HG02588 (cell line): ENCODE data around the gene OLFML2B.
"Not testable (repeated sequence)": the region's sequence is repeated elsewhere in the genome, so short reads cannot be mapped to it uniquely, and the experiment has no call there.

Experiments used
- ATAC-seq: cut with Tn5 transposase; IDR thresholded peaks from one replicate; pipeline ENCODE4 v1.9.1; 2021; ENCODE audit warnings: mild to moderate bottlenecking, moderate library complexity; ENCODE audit not compliant: unreplicated experiment

The OLFML2B gene

DNA sequence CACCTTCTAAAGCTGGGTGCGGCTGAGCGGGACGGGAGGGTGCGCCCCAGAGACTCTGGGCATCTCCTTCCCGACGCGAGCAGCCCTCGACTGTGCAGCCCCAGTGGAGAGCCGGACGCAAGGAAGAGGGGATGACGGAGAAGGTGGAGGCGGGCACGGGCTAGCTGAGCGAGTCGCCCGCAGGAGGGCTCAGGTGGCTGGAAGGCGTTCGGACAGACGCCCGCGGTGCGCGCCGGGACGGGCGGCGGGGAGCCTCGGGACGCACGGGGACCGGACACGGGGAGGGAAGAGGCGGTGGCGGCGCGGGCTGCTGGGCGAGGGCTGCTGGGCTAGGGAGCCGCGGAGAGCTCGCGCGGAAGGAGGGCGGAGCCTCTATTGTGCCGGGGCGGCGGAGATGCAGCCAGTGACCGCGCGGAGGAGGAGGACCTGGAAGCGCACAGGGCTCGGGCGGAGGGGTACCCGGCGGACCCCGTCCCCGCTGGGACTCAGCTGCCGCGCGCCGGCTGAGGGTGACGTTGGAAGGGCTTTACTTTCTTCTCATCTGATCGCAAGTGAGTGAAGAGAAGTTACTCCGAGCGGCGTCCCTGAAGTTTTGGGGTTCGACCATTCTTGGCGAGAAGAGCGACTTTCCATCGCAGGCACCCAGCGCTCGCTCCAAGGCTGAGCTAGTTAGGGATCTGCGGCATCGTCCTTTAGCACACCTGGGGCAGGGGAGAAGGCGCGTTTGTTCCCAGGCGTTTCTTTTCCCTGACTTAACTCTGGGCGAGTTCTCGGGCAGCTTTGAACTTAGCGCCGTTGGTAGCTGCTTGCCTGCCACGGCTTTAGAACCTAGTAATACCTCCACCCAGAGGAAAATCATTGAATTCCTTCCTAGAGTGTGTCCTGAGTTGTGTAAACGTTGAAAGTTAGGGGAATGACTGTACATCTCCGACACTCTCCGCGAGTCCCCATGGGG, at the start of gene OLFML2B:
TSS of gene OLFML2B (minus strand) at position 323 of the 955 bp plus-strand sequence. CDS start 439 bp downstream, outside the sequence.
- no peak for ATAC-seq

DNA sequence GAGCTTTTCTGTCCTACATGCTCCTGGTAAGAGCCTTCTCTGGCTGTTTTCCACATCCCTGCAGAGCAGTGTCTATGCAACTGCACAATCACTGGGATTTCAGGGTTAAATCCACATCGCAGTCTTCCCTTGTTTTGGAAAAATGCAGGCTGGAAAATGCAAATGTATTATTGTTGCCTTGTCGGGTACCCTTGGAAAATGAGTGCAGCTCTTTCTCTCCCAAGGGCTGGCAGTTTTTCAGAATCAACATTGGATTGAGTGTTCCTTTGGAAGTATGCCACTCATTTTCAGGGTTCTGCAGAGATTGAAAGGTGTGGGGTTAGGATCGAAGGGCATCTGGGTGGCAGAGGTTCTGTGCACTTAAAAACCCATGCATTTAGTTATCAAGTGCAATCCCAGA, 49.1 kb upstream of the OLFML2B start:
- ATAC-seq: no peak

DNA sequence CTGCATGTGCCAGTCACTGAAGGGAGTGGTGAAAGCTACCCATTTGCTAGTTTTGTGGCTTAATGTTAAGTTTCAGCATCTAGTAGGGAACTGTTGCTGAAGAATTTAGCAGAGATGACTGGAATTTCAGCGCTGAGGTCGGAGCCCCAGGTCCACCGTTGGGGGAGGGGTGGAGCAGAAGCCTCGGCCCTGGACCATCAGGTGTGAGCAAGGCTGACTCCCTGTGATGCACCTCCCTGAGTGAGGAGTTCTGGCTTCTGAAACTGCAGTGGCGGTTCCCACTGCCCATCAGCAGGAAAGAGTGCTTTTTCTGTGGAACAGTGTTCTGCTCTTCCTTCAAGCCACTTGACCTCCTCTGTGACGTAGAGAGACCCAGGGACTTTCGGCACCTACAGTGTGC, 47.2 kb upstream of the OLFML2B start:
- no peak for ATAC-seq

DNA sequence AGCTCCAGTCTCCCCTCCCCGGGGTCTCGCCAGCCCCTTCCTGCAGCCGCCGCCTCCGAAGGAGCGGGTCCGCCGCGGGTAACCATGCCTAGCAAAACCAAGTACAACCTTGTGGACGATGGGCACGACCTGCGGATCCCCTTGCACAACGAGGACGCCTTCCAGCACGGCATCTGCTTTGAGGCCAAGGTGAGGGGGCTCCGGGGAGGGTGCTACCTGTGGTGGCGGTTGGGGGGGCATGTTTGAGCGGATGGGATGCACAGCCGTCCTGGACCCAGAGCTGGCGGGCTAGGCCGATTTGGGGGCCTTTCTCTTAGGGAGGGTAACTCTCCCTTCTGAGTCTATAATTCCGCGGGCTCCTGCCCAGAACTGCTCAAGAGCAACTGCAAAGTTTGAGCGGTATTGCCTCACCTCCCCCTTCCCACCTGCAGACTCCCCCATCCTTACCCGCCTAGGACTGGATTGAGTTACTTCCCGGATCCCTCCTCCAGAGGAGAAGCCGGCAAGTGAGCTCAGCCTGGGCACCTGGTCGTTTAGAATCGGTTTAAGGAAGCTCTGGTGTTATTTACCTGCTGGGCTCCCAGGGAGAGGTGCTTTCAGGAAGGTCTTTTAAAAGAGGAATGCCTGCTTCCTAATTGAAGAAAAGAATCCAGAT, 46.6 kb upstream of the OLFML2B start:
- ATAC-seq: no peak

DNA sequence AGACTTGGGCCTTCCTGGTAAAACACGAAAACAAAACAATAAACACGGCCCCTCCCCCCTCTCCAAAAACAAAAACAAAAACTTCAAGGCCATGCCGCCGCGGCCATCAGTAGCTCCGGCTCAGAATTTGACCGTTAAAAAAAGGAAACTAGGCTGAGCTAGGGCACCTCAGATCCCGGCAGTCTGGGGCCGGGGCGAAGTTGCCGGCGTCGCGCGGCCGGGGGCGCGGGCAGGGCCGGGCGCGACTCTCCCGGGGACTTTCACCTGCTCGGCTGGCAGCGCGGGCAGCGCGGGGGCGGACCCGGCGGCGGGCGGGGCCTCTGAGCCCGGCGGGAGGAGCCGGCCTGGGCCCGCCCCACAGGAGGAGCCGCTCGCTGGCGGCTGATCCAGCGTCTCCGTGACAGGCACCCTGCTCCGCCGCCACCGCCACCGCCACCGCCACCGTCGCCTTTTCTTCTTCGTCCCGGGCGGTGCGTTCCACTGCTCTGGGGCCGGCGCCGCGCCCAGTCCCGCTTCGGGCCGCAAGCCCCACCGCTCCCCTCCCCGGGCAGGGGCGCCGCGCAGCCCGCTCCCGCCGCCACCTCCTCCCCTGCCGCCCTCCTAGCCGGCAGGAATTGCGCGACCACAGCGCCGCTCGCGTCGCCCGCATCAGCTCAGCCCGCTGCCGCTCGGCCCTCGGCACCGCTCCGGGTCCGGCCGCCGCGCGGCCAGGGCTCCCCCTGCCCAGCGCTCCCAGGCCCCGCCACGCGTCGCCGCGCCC, 45.8 kb upstream of the OLFML2B start, which contains the start of gene NOS1AP:
TSS of gene NOS1AP (plus strand) at position 358 of the 760 bp plus-strand sequence. CDS start 487 bp downstream, outside the sequence.
- ATAC-seq: peak; percentile 99

DNA sequence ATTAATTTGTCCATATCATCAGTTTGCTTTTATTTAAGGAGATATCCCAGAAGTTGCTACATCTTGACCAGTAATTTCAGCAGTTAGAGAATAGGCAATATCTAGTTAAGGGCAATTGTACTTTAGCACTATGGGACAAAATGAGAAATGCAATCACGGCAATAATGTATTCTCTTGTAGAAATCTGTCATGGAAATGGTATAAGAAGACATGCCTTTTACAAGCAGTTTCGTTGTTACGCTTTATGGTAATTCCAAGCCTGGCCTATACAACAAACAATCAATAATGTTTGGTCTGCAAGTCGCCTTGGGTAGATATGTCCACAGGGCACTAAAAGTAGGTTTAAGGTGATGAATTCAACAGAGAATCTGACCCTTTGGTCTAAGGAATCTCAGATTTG, 44.6 kb upstream of the OLFML2B start:
- ATAC-seq: no peak

DNA sequence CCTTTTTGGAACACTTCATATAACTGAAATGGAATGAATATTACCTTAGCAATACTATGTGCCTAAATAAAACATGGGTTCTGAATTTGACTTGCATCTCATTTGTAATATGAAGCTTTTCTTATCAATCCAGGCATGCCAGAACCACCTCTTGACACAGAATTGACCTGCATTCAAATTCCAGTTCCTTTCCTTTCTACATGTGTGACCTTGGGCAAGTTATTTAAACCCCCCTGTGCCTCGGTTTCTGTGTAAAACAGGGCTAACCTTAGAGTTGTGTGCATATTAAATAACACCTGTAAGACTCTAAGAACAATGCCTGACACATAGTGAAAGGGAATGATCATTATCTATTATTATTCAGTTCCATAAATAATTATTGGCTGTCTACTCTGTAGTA, 43.8 kb upstream of the OLFML2B start:
- no peak for ATAC-seq

DNA sequence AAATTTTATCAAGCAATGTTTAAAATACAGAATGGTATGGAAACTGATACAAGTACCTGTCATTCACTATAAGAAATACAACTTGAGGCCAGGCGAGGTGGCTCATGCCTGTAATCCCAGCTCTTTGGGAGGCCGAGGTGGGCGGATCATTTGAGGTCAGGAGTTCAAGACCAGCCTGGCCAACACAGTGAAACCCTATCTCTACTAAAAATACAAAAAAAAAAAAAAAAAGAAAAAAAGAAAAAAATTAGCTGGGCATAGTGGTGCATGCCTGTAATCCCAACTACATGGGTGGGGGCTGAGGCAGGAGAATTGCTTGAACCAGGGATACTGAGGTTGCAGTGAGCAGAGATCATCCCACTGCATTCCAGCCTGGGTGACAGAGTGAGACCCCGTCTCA, 43.2 kb upstream of the OLFML2B start:
- not testable (repeated sequence) for ATAC-seq

DNA sequence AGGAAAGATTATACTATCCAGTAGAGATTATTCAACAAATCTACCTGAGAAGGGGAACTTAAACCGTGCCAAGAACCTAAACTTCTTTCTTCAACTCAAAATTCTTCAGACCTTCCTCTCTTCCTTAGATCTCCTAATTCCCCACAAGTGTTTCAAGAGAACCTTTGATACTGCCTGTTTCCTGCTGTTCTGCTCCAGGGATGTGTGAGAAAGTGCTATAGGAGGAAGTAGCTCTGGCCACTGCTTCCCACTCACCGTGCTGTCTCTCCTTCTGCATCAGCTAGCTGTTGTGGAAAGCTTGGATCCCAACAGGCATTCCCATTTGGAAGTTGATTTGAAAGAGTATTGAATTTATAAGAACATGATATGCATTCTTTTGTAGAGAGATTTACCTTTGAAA, 41.3 kb upstream of the OLFML2B start:
- ATAC-seq: no peak

DNA sequence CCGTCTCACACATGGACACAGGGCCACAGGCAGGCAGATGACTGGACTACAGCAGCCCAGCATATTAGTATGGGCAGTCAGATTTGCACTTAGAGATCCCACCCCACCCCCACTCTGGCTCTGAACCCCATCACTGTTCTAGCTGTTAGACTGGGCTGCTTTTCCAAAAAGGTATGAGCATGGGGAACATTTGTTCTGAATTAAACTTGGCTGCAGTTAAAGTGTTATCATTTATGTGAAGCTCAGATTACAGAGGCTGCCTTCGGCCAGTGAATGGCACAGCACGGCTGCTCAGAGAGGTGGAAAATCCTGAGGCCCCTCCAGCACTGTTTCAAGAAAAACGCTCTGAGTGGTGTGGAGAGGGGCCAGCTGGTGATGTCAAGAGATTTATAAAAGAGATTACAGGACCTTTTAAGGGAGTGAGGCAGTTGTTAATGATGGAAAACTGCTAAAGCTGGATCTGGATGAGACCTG, 38.9 kb upstream of the OLFML2B start:
- no peak for ATAC-seq

DNA sequence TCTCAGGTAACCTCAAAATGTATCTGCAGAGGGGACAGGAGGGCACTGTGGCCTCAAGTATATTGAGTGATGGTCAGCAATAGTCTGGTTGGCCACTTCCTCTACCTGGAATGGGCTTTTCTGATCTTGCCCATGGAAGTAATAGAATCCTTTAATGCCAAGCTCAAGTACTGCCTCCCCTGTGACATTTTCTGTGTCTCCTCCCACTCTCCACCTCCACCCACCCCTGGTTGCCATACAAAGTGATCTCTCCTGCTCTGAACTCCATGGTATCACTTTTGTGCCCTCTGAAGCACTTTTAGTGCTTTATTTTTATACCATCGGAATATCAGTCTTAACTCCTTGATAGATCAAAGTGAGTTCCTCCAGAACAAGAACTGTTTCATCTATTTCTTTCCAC, 36.6 kb upstream of the OLFML2B start:
- ATAC-seq: no peak

DNA sequence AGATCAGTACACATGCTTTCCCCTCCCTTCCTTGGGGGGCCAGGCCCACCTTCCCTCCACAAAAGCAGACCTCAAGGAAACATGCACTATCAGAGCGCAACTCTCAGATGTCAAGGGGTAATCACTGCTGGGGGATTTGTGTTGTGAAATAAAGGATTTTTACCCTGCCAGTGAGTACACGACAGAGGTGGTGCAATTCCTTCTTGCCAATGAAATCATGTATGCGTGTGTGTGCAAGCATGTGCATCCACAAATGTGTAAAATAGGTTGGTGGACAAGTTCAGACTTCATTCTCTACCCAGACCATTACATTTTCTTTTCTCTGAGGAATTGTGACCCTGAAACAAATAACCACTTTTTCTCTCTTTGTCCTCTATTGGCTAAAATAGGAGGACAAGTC, 36.1 kb upstream of the OLFML2B start:
- ATAC-seq: no peak

DNA sequence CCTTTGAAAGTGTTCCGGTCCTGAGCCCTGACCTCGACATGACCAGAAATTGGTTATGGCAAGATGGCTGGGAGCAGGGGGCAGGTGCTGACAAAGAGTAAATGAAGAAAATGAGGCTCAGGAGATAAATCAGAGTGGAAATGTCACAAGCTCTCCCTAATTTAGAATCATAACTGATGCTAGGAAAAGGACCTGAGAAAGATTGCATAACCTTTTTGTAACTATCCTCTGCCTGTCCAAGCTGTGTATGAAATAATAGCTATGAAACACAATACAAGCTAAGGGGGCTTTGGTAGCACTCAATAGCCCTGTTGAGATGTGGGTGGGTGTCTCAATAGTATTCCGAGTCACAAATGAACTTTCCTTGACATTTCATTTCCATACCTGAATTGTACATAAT, 32.9 kb upstream of the OLFML2B start:
- ATAC-seq: no peak

DNA sequence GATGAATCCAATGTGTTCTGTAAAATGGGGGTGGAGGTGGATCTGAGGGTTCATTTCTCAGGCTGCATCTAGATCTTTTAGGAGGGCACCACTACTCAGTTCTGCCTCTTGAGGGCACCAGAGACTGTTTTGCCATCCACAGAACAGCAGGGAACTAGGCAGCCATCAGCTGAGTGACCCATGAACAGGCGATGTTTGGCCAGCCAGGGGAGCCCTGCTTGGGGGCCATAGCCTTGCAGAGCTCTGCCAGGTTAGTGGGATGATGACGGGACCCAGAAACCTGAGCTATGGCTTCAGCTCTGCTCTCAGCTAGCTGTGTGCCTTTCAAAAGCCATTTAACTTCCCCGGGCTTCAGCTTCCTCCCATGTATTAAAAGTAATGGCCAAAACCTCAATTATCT, 32.4 kb upstream of the OLFML2B start:
- peak; percentile 76 for ATAC-seq

DNA sequence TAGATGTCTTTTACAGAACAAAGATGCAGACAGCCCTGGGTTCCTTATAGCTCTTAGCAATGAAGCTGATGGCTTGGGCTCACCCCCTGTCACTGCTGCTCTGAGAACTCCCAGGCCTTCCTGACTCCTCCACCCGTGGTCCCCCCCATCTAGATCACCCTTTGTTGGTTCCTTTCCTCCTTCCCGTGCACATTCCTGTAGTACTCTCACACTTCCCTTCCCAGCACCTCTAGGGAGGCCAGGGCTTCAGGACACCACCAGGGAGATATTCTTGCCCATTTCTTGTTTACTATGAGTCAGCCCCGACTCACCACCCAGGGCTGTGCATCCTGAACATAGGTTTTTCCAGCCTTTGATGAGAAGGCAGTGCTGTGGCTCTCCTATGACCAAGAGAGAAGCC, 31.4 kb upstream of the OLFML2B start:
- ATAC-seq: no peak

DNA sequence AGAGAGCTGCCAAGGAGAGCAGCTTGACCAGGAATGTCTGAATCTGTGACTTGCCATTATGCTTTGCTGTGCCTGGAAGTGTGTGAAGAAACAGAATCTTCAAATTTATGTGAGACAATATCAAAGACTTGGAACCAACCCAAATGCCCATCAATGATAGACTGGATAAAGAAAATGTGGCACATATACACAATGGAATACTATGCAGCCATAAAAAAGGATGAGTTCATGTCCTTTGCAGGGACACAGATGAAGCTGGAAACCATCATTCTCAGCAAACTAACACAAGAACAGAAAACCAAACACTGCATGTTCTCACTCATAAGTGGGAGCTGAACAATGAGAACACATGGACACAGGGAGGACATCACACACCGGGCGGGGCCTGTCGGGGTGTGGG, 30.3 kb upstream of the OLFML2B start:
- ATAC-seq: not testable (repeated sequence)

DNA sequence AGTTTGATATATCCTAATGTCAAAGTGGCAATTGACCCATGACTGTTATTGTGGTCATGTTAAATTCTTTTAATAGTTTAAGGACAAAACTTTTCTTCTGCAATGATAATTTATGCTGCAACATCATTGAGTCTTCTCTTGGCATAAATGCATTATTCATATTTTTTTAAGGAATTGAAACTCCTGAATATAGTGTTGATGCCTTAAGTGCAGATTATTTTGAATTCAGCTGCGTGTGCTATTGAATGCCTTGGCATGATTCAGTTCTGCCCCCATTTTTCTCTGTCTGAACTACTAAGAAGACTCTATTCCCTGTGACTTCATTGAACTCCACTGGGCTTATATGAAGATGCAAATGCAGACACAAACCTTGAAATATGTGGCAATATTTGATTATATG, 23.3 kb upstream of the OLFML2B start:
- no peak for ATAC-seq

DNA sequence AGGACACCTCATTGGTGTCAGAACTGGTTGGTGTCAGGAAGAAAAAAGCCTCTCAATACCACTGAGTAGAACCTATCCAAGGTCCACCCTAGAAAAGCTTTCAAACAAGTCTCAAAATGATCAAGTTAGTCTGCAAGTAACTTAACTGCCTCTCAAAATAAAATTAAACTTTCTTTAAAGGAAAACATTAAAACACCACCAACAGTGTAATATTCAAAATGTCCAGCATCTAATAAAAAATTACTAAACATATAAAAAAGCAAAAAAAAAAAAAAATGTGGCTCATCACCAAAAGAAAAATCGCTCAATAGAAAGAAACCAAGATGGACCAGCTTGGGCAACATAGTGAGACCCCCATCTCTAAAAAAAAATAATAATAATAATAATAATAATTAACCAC, 18.7 kb upstream of the OLFML2B start:
- no peak for ATAC-seq

DNA sequence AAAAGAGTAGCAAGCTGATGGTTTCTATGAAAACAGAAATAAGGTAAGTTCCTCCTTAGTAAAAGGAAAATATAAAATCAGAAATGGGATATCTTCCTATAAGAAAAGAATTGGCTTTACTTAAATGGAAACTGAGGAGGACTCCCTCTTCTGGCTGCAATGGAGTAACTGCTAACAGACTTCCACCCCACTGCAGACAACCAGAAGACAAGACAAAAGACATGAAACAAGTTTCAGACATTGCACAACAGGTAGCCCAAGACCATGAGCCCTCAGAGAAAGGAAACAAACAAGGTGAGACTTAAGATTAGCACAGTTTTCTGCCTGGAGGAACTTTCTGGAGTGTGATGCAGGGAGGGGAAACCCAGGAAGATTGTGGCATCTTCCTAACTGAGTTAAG, 17.0 kb upstream of the OLFML2B start:
- no peak for ATAC-seq

DNA sequence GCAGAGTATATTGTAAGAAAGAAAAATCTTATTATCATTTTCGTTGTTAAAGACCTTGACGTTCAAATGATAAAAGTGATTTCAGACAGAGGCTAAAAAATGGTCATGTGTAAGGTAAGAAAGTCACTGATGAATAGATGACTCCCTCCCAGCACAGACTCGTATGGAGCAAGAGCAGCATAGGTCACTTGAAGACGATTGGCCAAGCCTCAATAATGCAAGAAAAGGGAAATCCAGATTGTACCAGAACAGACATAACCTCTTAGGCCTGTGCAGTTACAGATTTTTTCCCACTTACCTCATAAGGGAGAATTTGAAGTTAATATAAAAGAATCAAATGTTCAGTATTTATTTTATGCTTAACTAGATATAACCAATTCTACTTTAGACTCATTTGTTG, 16.3 kb upstream of the OLFML2B start:
- no peak for ATAC-seq

DNA sequence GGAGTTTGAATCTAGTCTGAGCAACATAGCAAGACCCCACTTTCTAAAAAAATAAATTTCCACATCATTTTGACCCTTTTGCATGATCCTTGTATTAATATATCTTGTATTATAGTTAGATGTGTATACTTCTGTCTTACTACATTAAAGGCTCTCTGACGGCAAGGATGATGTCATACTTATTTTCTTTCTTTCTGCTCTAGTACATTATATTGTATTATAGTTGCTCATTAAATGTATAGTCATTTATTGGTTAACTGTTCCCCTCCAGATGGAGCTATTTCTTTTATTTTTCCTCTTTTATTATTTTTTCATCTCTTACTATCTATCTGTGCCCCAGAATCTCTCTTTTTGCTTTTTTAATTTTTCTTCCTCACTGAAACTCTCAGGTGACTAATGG, 15.0 kb upstream of the OLFML2B start:
- ATAC-seq: no peak
